Globus pallidus (tissue), 1 donor: ENCODE data around the gene AJUBA.
"Not testable (repeated sequence)": the region's sequence is repeated elsewhere in the genome, so short reads cannot be mapped to it uniquely, and the experiment has no call there.

Experiments used
- DNase-seq: peaks from one replicate; pipeline ENCODE4 v3.0.0-alpha.2; 2015; ENCODE audit warnings: low spot score

The AJUBA gene

DNA sequence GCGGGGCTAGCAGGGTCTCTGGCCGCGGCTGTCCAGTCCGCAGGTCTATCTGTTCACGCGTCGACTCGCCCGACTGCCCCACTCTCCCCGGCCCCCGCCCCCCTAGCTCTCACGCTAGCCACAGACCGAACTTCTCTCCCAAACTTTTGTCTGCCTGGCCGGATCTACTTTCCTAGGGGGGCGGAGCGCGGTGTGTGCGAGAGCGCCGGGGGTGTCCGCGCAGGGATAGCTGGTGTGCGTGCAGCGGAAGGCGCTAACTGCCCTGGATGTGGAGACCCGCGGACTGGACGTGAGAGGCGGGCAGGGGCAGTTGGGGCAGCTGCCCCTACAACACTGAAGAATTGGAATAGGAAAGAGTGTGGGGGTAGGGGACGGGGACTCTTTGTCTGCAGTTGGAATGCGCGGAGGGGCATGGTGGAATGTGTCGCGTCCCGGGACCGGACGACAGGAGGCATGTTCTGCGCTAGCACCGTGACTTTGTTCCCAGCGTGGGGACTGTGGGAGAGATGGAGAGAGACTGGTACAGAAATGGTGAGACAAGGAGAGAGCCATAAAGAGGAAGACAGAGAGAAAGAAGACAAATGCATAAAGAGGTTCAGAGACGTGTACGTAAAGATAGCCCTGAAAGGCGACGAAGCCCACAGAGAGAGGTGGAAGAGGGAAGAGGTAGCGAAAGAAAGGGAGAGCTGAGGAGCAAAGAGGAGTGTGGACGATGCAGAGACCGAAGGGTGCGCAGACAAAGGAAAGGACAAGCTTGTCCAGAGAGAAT is at the start of gene AJUBA:
AJUBA (minus strand) TSS at position 75 of the 769 bp plus-strand sequence. CDS start 285 bp downstream, outside the sequence.
- peak; percentile 38 for DNase-seq

DNA sequence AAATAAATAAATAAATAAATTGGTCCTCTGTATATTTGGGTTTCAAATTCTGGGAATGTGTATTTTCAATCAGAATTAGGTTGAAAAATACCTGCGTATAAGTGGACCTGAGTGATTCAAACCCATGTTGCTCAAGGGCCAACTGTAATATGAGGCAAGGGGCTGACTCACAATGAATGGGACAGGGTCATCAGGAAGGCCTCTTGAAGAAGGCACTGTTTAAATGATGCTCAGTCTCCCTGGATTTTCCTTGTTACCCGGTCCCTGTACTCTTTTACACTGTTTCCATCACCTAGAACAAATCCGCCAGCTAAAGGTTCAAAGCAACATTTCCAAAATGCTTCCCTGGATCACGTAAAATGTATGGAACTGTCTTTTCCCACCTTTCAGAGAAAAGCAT is 48.6 kb upstream of the AJUBA start:
- DNase-seq = no peak

GRCh38 chr14:23028799-23029198 is 46.4 kb upstream of the AJUBA start:
- DNase-seq = no peak

DNA sequence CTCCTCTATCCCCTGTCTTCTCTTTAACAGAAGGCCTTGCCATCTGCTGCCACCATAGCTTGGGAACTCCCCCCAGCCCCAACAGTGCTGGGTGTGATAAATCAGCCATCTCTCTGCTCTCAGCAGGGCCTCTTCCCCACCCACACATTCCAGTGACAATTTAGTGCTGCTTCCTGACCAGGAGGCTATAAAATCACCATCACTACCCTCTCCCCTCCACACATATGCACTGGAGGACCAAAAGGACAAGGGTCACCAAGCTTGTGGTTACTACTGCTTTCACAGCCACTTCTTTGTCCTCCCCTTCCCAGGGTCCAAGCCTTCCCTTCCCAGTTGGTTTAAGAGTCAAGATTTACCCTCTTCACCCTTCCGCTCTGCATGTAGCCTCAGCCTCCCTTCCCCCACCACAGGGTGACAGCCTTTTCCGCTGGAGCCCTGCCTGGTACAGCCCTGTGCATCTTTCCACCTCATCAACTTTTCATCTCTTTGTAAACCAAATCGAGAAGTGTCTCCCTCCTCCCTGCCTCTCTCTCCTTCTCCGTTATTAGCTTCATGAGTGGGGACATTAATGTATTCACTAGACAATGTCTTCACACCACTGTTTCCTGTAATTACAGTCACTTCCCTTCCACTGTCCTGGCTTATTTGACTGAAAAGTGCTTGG is 42.9 kb upstream of the AJUBA start:
- DNase-seq = no peak

DNA sequence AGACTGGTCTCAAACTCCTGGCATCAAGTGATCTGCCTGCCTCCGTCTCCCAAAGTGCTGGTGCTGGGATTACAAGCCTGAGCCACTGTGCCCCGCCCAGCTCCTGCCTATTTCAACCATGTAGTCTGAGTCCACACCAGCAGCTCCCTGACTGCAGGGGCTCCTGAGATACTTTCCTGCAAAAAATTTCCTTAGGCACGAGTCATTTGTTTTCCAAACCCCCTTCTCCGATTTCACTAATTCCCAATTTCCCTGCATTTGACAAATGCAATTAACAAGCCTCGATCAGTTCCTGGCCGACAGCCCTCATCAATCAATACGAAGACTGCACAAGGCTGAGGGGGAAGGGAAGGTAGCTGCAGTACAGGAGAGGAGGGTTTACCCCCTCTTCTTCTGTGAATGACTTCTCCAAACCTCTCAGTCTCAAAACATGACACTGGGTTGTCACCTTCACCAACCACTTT is 42.3 kb upstream of the AJUBA start:
- no peak for DNase-seq

DNA sequence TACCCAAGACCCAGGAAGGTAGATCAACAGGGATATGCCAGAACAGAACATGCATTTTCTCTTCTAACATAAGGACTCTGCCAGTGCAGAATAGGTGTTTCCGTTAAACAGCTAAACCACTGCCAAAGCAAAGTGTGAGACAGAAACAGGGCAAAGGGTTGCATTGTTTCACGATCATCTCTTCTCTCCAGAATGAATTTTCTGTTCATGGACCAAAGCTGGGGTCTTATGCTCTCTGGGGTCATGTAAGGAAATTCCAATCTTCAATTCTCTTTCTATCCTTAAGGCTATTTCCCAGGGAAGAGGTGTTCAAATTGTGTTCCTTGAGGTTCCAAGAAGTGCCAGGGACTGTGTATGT is 41.4 kb upstream of the AJUBA start:
- DNase-seq = no peak

- no peak for DNase-seq
Measured at GRCh38 chr14:23023022-23023794, 40.9 kb upstream of the AJUBA start.

GRCh38 chr14:23021889-23022442 is 39.6 kb upstream of the AJUBA start:
- DNase-seq = no peak

DNA sequence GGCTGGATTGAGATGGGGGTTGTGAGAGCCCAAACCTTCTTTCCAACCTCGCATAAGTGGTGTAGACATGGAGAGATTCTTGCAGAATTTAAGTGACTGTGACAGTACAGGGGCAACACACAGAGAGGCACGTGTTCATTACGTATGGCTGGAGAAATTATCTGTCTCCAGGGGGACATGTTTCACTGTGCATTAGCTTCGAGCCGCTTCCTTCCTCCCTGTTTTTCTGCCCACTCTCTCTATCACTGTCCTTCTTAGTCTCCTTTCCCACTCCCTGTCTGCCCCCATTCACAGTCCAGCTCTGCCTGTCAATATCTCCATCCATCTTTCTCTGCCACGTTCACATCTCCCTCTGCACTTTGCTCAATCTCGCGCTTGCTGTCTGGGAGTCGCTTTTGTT is 39.1 kb upstream of the AJUBA start:
- DNase-seq = no peak

DNA sequence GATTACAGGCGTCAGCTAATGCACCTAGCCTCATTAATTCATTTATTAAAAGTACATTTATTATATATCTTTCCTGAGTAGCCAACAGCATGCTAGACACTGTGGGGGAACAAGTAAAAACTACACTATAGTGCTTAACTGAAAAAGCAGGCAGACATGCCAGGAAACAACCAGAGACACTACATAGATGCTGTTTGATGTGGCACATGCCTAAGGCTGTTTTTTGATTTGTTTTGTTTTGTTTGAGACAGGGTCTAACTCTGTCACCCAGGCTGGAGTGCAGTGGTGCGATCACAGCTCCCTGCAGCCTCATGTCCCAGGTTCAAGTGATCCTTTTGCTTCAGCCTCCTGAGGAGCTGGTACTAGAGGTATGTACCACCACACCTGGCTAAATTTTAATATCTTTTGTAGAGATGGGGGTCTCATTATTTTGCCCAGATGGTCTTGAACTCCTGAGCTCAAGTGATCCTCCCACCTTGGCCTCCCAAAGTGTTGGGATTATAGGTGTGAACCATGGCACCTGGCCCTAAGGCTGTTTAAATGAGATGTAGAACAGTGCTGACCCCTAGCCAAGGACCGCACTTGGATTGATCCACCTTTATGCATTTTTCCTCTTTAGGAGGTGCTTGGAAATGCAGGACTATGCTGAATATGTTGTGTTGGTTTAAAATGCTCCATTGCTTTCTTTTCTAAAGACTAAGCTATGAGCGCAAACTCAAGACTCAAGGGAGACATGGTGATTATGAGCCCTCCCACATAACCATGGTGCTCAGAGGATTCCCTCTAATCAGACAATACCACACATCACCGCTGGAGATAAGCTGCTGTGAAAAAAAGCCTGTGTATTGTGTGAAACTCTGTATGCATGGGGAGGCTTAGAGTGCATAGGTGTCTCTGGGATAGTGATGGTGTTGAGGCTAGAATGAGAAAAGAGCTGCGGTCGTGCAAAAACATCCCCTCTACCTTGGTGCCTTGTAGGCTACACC is 38.1 kb upstream of the AJUBA start:
- no peak for DNase-seq

GRCh38 chr14:23018107-23018506 is 35.8 kb upstream of the AJUBA start:
- no peak for DNase-seq

DNA sequence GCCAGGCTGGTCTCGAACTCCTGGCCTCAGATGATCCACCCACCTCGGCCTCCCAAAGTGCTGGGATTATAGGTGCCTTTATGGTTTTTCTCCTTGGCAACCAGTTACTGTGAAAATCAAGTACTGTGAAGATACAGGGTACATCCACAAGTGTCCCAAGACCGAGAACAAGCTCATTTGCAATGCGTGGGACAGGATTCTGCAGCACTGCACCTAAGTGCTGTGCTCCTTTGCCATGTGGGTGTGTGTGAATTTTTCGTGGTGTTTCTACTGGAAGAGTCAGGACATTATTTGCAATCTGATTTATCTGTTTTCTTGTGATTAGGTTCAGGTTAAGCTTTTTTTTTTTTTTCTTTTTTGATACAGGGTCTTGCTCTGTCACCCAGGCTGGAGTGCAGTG is 34.7 kb upstream of the AJUBA start:
- DNase-seq = no peak

DNA sequence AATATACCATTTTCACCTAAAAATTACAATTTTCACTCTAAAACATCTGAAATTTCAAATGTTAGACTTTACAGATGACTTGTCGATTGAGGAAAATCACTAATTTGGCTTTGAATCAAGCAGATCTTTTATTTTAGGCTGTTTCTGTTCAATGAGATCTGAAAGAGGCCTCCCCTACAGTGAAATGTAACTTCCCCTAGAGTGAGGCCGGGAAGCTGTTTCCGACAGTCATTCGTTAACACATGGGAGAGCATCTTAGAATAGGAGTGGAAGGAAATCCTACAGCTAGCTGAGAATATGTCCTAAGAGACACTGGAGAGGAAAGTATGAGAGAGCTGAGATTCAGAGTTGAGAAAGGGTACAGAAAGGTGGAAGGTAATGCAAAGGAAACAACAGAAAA is 33.3 kb upstream of the AJUBA start:
- no peak for DNase-seq

- DNase-seq = not testable (repeated sequence)
Measured at GRCh38 chr14:23013749-23014054, 31.4 kb upstream of the AJUBA start.

- DNase-seq = no peak
Measured at GRCh38 chr14:23013054-23013748, 30.9 kb upstream of the AJUBA start.

- DNase-seq = peak; percentile 74
Measured at GRCh38 chr14:23009939-23010726, 27.8 kb upstream of the AJUBA start, which contains the start of gene C14orf93. TSS of gene C14orf93 (minus strand) at chr14:23010143. CDS start at chr14:22999023, 11,120 bp downstream.

DNA sequence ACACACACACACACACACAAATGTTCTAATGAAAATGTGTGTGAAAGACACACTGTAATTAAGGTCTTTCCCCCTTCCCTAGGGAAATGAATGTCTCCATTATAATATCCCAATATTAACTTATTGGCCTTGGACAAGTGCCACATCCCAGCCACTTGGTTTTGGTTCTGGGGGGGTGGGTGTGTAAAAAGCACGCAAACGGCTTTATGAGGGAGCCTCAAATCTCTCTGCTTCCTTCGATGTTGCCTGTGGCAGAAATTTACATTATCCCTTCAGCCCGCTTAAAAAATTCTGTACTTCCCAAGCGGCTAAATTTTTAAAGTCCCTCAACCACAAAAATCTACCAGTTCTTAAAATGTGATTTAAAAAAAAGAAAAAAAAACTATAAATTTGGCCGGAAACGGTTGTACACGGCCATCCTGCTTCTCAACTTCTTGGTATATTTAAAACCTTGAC is 27.2 kb upstream of the AJUBA start:
- DNase-seq = no peak

DNA sequence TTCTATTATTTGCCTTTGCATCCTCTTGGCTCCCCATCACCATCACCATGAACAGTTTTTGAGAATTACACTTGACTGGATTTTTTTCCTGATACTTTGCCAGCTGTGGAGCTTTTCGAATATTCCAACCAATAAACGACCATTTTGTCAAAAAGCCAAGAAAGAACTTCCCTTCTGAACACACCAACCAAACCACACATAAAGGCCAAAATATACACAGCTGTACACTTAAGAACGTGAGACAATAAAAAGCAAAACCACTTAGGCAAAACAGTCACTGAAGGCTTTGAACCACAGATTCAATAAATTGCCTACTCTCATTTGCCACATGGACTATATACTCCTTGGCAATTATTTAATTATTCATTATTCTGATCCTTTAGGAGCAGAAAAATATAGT is 26.5 kb upstream of the AJUBA start:
- no peak for DNase-seq

- peak; percentile 99 for DNase-seq
Measured at GRCh38 chr14:23006544-23007419, 24.4 kb upstream of the AJUBA start.
